Urothelium cell line (cell line): ENCODE measurements around the gene CARMIL1.
"Not testable (repeated sequence)": the region's sequence is repeated elsewhere in the genome, so short reads cannot be mapped to it uniquely, and the experiment has no call there.

ENCODE experiments used
- DNase-seq: peaks from one replicate; pipeline ENCODE4 v3.0.0; 2011; ENCODE audit warnings: low spot score, mixed read lengths
- FAIRE-seq: peaks from 2 replicates; lab custom pipeline; 2011; peaks lifted over from hg19 to GRCh38; lab: Jason Lieb, UNC

The CARMIL1 gene

GRCh38 chr6:25275436-25275835, 3.7 kb upstream of the CARMIL1 start:
- DNase-seq (no peak), FAIRE-seq (no peak)

DNA sequence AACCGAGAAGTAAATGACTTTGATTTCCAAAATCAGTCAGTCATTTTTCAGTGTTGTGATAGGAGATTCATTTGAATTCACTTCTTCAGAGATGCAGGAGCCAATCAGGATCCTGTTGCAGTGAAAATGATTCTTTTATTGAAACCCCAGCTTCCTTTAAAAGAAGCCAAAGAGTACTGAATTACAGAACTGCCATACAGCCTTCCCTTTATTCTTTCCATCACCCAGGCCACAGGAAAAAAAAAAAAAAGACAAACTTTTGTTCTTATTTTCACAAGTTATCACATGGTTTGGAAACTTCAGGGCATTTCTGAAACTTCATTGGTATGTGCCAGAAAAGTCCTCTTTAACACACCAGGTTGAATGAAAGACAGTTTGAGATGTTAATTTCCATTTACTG, 1.8 kb upstream of the CARMIL1 start:
- no peak for FAIRE-seq

GRCh38 chr6:25277857-25278256, 1.3 kb upstream of the CARMIL1 start:
- FAIRE-seq (no peak), DNase-seq (no peak)

More for the DNA sequence above, 1.8 kb upstream of the CARMIL1 start:
- DNase-seq, result no peak

DNA sequence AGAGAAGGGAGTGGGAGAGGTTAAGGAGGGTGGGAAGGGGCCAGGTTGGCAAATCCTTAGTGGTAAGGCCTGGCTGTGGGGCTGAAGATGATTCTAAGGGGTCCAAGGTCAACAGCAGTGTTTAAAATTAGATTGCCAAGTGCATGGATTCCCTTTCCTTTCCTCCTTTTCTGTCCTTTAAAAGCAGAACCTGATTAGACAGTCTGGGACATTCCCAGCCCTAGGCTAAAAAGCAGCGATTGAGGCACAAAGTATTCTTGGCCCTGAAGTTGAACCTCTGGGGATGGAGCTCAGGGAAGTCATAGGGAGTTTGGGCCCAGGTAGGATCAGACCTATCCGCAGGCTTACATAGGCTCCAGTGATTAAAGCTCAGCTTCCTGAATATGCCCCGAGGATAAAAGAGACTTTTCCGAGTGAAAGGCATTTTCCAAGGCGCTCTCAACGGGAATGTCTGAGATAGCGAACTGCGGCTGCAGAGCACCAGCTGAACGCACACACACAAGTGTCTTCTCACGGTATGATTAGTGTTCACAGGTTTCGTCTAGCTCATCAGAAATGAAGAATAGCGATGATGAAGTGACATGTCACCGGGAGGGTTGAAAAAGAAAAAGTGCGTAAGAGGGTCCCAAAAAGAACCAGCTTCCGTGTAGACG, 787 bp upstream of the CARMIL1 start:
- FAIRE-seq (no peak), DNase-seq (peak; percentile 23)

DNA sequence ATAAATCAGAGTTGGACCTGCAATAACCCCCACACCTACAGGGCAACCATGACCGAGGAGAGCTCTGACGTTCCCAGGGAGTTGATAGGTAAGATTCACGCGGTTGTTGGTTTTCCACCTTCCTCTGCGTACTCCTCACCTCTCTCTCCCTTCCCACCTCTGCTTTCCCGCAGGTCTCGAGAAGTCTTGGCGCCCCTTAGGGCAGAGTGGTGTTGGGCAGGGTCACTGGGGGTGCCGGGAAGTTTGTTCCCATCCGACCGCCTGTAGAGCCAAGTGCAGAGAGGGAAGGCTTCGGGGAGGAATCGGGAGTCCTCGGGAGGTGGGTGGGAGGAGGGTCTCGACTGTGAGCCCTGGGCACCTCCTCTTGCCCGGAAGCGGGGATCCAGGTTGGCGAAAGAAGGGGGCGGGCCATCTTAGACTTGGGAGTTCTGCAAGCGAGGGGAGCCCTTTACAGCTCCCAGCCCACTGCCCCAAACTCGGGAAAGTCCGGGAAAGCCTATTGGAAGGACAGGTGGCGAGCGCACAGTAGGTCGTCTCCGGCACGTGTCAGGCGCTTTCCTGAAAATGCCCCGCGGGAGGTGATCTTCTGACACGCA, 672 bp downstream of the CARMIL1 start:
- FAIRE-seq (no peak), DNase-seq (peak; percentile 36)

GRCh38 chr6:25280344-25281074, 1.3 kb downstream of the CARMIL1 start:
- DNase-seq, result peak; percentile 20

DNA sequence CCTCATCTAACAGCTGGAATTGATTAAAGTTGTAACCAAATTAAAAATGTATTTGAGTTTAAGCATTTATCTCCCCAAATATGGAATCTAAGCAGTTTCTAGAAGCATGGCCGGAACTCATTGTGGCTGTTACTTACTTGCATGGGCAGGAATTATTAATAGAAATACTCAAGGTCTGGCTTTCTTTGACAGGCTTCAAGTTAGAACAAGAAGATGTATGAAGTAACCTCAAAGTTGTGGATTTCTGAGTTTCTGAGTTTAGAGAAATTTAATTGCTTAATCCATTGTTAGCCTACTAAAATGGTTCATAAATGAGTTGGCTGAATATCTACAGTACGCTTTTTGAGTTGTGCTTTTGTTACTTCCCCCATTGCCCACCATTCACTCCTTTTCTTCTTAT, 7.7 kb downstream of the CARMIL1 start:
- FAIRE-seq (no peak), DNase-seq (no peak)

More at GRCh38 chr6:25280344-25281074, 1.3 kb downstream of the CARMIL1 start:
- FAIRE-seq, result no peak

DNA sequence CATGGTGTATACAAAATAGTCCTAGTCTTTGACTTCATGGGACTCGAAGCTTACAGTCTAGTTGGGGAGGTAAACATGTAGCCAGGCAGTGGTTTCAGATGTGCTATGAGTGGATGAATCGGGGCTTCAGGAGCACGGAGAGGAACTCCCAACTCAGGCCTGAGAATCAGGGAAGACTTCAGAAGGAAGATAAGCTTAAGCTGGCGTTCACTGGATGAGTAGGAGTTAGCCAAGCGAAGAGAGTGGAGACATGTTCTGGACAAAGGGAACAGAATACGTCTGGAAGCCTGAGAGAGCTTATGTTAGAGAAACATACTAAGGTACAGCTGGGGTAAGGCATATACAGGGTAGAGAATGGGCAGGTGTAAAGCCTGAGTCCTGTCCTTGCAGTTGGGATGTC, 8.8 kb downstream of the CARMIL1 start:
- no peak for DNase-seq
- FAIRE-seq, result no peak

GRCh38 chr6:25288518-25288917, 9.3 kb downstream of the CARMIL1 start:
- DNase-seq (no peak), FAIRE-seq (no peak)

- FAIRE-seq, result no peak
Measured at GRCh38 chr6:25290306-25291060, 11.3 kb downstream of the CARMIL1 start.

DNA sequence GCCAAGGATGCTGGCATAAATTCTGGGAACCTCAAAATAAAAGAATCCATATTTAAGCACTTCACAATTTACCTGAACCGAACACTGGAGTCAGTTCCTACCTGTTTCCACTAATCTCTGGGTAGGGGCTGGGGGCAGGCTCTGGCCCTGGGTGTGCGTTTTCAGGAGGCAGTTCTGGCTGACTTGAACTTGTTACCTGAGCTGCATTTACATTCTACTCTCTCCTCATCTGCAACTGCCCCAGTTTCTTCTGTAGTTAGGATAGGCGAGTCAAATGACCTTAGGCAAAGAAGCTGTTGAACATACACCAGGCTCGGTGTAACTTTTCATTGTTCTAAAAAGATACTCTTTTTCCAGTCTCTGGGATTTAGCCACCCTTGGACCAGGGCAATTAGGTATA, 13.2 kb downstream of the CARMIL1 start:
- FAIRE-seq (no peak), DNase-seq (no peak)

More at GRCh38 chr6:25290306-25291060, 11.3 kb downstream of the CARMIL1 start:
- DNase-seq, result no peak

- DNase-seq (no peak), FAIRE-seq (no peak)
Measured at GRCh38 chr6:25295651-25296050, 16.5 kb downstream of the CARMIL1 start.

DNA sequence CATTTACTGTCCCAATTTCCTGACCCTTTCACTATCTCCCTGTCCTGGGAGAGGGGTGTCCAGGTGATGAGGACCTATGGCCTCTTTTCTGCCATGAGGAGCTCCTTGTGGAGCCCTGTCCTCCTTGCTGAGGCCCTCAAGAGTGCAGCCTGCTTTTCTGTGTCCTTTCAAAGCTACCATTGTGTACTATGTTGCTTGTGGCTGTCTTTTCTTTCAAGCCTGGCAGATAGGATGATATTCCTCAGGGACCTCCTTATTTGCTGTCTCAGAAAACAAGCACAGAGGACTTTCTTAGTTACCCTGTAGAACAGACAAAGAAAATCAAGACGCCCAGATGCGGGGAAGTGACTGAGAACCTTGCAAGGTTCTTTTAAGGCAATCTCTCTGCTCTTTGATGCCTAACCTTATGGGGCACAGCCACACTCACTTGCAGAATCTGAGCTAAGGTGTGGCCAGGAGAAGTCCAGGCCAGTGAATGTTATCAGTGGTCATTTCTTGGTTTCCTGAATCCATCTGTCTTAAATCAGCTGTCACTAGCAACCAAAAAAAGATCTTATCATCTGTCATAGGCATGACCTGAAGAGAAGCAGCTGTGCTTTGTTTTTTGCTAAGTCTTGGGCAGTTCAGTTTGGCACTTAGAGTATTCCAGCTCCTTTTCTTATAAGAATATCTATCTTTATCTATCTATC, 17.2 kb downstream of the CARMIL1 start:
- DNase-seq (no peak), FAIRE-seq (no peak)

- DNase-seq (no peak), FAIRE-seq (no peak)
Measured at GRCh38 chr6:25297039-25297441, 17.9 kb downstream of the CARMIL1 start.

DNA sequence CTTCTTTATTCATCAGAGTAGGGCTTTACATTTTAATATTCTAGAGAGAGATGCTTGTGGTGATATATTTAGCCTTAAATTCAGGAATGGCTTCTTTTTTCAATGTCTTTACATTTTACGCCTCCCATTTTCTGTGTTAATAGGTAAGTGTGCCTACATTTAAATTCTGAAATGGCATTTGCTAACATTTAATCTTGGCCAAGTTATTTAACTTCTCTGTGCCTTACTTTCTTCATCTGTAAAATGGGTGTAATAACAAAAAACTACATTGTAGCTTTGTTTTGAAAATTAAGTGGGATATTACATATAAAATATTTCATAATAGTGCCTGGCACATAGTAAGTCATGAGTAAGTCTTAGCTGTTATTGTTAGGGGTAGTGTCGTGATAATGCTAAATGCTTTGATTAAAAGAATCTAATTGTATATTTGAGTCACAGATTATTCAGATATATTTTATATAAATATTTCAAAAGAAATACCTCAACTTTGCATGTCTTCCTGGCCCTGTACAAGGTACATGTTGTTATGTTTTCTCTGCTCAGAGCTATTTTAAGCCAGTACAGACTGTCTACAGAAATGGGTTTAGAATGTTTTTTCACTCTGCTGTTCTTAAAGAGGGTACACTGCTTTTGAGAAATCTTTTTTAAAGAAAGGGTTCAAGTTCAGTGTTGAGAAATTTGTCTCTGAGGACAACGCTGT, 18.8 kb downstream of the CARMIL1 start:
- FAIRE-seq (no peak), DNase-seq (no peak)

- FAIRE-seq, DNase-seq: not testable (repeated sequence)
Measured at GRCh38 chr6:25298523-25298865, 19.3 kb downstream of the CARMIL1 start.

DNA sequence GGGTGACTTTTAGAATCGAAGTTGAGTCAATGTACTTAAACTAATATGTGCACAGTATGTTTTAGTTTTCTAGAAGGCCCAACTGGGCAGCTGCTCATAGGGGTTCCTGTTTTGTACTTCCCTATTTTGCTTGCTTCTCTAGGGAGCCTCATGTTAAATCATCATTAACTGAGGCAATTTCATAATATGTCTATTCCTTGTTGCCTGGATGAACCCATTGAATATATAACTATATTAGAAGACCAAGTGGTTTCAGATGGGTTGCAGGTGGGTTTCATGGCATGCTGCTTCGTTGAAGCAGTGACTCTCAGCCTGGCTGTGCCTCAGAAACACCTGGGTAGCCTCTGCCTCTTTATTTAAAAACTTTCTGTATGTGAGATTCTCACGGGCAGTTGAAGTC, 22.2 kb downstream of the CARMIL1 start:
- FAIRE-seq (no peak), DNase-seq (no peak)

- DNase-seq (no peak), FAIRE-seq (no peak)
Measured at GRCh38 chr6:25302151-25302550, 23.0 kb downstream of the CARMIL1 start.

- no peak for FAIRE-seq
- DNase-seq, result no peak
Measured at GRCh38 chr6:25302677-25303128, 23.5 kb downstream of the CARMIL1 start.

- DNase-seq (no peak), FAIRE-seq (no peak)
Measured at GRCh38 chr6:25303254-25303653, 24.1 kb downstream of the CARMIL1 start.
